ENCODE data around the gene RNF141. TPM values are rescaled to one million over a fixed set of nuclear protein-coding genes. Genes with fewer than 3 reads are reported as not detected.

Gene RNF141
- total and polyA plus RNA-seq, 2 of the 13 experiments (the other 11 are each of a cell fraction or from before 2014, with no cell fraction given): 9.3 to 22.4 TPM

GRCh38 chr11:10540915-10541560, at the start of gene RNF141 (continued):
- no peak for TF ChIP-seq ZUFSP (CRISPR knock-in tag; IDR thresholded peaks at IDR 0.05; ENCODE audit: borderline replicate concordance)
- no peak; the same call in 1 of the 2 replicates for TF ChIP-seq ZNF616 (CRISPR knock-in tag; IDR thresholded peaks at IDR 0.05; ENCODE audit: low read depth)
- TF ChIP-seq UBTF (CRISPR knock-in tag; IDR thresholded peaks at IDR 0.05): peak; percentile 96
- no peak for TF ChIP-seq FIP1L1 (IDR thresholded peaks at IDR 0.05; ENCODE audit: borderline replicate concordance, insufficient read depth, low read depth, low read length)
- TF ChIP-seq ADNP (CRISPR knock-in tag; IDR thresholded peaks at IDR 0.05): no peak
- no peak for TF ChIP-seq RCOR2 (CRISPR knock-in tag; IDR thresholded peaks at IDR 0.05)
- no peak for TF ChIP-seq ZNF333 (CRISPR knock-in tag; IDR thresholded peaks at IDR 0.05; ENCODE audit: borderline replicate concordance)
- no peak; the same call in 1 of the 2 replicates for TF ChIP-seq THAP8 (CRISPR knock-in tag; IDR thresholded peaks at IDR 0.05; ENCODE audit: borderline replicate concordance)
- no peak for TF ChIP-seq FOXK2 (IDR thresholded peaks at IDR 0.05)
- 0 out of 2 replicates have a peak, but pooled peaks have one; percentile 32 for TF ChIP-seq FOXO1 (CRISPR knock-in tag; IDR thresholded peaks at IDR 0.05)
- TF ChIP-seq U2AF1 (optimal IDR thresholded peaks at IDR 0.05; ENCODE audit: low read depth, low read length): no peak
- TF ChIP-seq PATZ1 (CRISPR knock-in tag; IDR thresholded peaks at IDR 0.05): no peak; the same call in none of the 2 replicates
- no peak for TF ChIP-seq IKZF1 (IDR thresholded peaks at IDR 0.05)
- TF ChIP-seq ZNF672 (CRISPR knock-in tag; IDR thresholded peaks at IDR 0.05): no peak
- no peak; the same call in 1 of the 2 replicates for TF ChIP-seq ZNF710 (CRISPR knock-in tag; IDR thresholded peaks at IDR 0.05; ENCODE audit: borderline replicate concordance)
- TF ChIP-seq ZBTB25 (CRISPR knock-in tag; IDR thresholded peaks at IDR 0.05): no peak
- TF ChIP-seq AGO2 (optimal IDR thresholded peaks at IDR 0.05; ENCODE audit: low read depth, low read length): peak; percentile 52
- peak; percentile 47; the same call in 1 of the 2 replicates for TF ChIP-seq GFI1 (CRISPR knock-in tag; IDR thresholded peaks at IDR 0.05; ENCODE audit: borderline replicate concordance)
